MM.1S (cell line): ENCODE measurements around the gene SUPT20HL2.

Experiments
- EZH2 ChIP-seq: fragments of 300-600 bp; sonication (generic); optimal IDR thresholded peaks from 2 replicates; pipeline ENCODE3; 2017; ENCODE audit warnings: low read depth, mild to moderate bottlenecking, antibody characterized with exemption, low read length, mixed read lengths
- EZH2phosphoT487 ChIP-seq: fragments of 300-600 bp; sonication (generic); IDR thresholded peaks from 2 replicates; pipeline ENCODE4 v1.6.1; 2018; ENCODE audit warnings: antibody characterized with exemption, low read length
- TF ChIP-seq, protein P1 (sequence below): fragments of 300-600 bp; sonication (generic); IDR thresholded peaks from 2 replicates; pipeline ENCODE4 v1.5.1; 2016; ENCODE audit warnings: antibody characterized with exemption, low read length, mixed read lengths

- TF ChIP-seq, protein P1, sequence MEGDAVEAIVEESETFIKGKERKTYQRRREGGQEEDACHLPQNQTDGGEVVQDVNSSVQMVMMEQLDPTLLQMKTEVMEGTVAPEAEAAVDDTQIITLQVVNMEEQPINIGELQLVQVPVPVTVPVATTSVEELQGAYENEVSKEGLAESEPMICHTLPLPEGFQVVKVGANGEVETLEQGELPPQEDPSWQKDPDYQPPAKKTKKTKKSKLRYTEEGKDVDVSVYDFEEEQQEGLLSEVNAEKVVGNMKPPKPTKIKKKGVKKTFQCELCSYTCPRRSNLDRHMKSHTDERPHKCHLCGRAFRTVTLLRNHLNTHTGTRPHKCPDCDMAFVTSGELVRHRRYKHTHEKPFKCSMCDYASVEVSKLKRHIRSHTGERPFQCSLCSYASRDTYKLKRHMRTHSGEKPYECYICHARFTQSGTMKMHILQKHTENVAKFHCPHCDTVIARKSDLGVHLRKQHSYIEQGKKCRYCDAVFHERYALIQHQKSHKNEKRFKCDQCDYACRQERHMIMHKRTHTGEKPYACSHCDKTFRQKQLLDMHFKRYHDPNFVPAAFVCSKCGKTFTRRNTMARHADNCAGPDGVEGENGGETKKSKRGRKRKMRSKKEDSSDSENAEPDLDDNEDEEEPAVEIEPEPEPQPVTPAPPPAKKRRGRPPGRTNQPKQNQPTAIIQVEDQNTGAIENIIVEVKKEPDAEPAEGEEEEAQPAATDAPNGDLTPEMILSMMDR = no peak
- TF ChIP-seq EZH2phosphoT487 = no peak
- no peak for TF ChIP-seq EZH2
Measured at GRCh38 chrX:24283127-24283794, 30.6 kb downstream of the SUPT20HL2 start.
